ENCODE results near the gene SMYD3.

Gene SMYD3

DNA sequence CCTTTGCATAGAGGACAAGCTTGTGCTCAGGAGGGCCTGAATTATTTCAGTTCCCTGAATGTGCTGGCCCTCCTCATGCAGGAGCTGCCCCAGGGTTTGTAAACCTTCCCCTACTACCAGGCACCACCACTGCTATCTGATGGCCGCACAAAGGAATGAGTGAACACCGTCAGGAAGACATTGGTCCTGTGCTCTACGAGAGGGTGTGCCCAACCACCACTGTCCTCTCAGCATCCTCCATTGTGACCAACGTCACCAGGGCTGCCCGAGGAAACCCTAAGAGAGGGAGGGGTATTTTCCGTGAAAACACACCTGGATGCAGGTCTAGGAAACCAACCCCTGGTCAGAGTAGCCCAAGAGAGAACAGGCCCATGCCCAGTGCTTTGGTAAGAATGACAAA, 694.8 kb downstream of the SMYD3 start:
- no peak for DNase-seq

DNA sequence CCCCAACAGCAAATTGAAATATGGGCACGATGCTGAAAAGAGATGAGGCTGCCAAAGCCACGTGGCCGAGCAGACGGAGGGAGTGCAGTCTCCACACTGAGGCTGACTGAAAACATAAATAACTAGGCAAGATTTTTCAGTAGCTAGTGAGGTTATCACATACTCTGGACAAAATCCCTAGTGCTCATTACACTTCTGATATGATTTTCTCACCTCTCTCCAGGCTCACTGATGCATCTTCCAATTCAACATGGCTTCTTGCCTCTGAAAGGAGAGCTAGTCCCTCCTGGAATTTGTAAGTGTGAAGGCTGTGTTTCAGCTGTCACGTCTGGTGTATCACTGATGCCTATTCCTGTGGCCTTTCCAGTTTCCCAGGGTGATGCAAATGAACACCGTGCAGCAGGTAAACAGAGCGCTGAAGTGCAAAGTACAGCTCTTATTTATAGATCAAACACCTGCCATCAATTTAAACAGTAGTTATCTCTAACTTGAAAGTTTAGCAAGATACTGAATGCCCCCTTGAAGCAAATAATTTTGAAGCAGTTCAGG, 696.2 kb downstream of the SMYD3 start:
- TF ChIP-seq CTCF (IDR thresholded peaks at IDR 0.05; ENCODE audit: low read depth, low read length), result no peak
- H3K27me3 ChIP-seq, result no peaks in the 10 kb centered on the region
- no peak overlapping the region for H3K4me3 ChIP-seq (ENCODE audit: low read depth, low read length)
- peaks cover 4% of the 10 kb centered on the region; the same call in 1 of the 2 replicates for H3K36me3 ChIP-seq
- H3K9me3 ChIP-seq, result no peaks in the 10 kb centered on the region
- DNase-seq, result no peak
- peaks cover 21% of the 10 kb centered on the region for H3K4me1 ChIP-seq

More for the DNA sequence above, 694.8 kb downstream of the SMYD3 start:
- Histone ChIP-seq H3K36me3 (peaks cover 4% of the 10 kb centered on the region; the same call in 1 of the 2 replicates), H3K9me3 (no peaks in the 10 kb centered on the region), H3K27me3 (no peaks in the 10 kb centered on the region), H3K4me1 (peaks cover 21% of the 10 kb centered on the region), H3K4me3 (ENCODE audit: low read depth, low read length) (no peak overlapping the region)
- no peak for TF ChIP-seq CTCF (IDR thresholded peaks at IDR 0.05; ENCODE audit: low read depth, low read length)

- no peaks in the 10 kb centered on the region for H3K27me3 ChIP-seq
- peaks cover 21% of the 10 kb centered on the region for H3K4me1 ChIP-seq
- peak; percentile 37 for DNase-seq
- no peaks in the 10 kb centered on the region for H3K9me3 ChIP-seq
- H3K36me3 ChIP-seq, result peaks cover 9% of the 10 kb centered on the region; the same call in 1 of the 2 replicates
- no peak for TF ChIP-seq CTCF (IDR thresholded peaks at IDR 0.05; ENCODE audit: low read depth, low read length)
- H3K4me3 ChIP-seq (ENCODE audit: low read depth, low read length), result no peak overlapping the region
Measured at GRCh38 chr1:245810181-245810769, 696.8 kb downstream of the SMYD3 start.

- peaks cover 17% of the 10 kb centered on the region for H3K4me1 ChIP-seq
- no peaks in the 10 kb centered on the region for H3K27me3 ChIP-seq
- no peak for TF ChIP-seq CTCF (IDR thresholded peaks at IDR 0.05; ENCODE audit: low read depth, low read length)
- DNase-seq, result no peak
- peaks cover 9% of the 10 kb centered on the region; the same call in 1 of the 2 replicates for H3K36me3 ChIP-seq
- H3K9me3 ChIP-seq, result no peaks in the 10 kb centered on the region
- no peak overlapping the region for H3K4me3 ChIP-seq (ENCODE audit: low read depth, low read length)
Measured at GRCh38 chr1:245809361-245809760, 697.7 kb downstream of the SMYD3 start.

GRCh38 chr1:245807954-245808719, 698.9 kb downstream of the SMYD3 start:
- no peaks in the 10 kb centered on the region for H3K27me3 ChIP-seq
- H3K4me3 ChIP-seq (ENCODE audit: low read depth, low read length), result no peak overlapping the region
- peaks cover 9% of the 10 kb centered on the region; the same call in 1 of the 2 replicates for H3K36me3 ChIP-seq
- TF ChIP-seq CTCF (IDR thresholded peaks at IDR 0.05; ENCODE audit: low read depth, low read length), result no peak
- no peak for DNase-seq
- H3K9me3 ChIP-seq, result no peaks in the 10 kb centered on the region
- H3K4me1 ChIP-seq, result peaks cover 17% of the 10 kb centered on the region

DNA sequence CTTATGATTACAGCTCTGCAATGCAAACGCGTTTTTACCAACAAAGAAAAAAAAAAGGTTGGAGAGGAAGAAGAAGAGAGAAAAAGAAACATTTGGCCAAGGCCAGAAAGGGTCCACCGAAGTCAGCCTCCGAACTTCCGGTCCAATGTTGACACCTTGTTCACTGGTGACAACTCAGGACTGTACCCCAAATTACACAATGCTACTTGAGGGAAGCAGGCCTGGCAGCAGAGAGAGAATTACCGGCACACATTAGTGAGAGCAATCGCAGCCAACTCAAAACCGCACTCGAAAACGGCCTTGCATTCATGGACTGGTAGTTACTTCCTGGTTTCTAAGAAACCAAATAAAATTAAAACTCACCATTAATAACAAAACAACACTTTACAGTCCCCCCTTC, 699.8 kb downstream of the SMYD3 start:
- peaks cover 8% of the 10 kb centered on the region; the same call in 1 of the 2 replicates for H3K36me3 ChIP-seq
- no peak for TF ChIP-seq CTCF (IDR thresholded peaks at IDR 0.05; ENCODE audit: low read depth, low read length)
- no peak for DNase-seq
- H3K4me1 ChIP-seq, result peaks cover 21% of the 10 kb centered on the region
- H3K9me3 ChIP-seq, result no peaks in the 10 kb centered on the region
- no peak overlapping the region for H3K4me3 ChIP-seq (ENCODE audit: low read depth, low read length)
- H3K27me3 ChIP-seq, result no peaks in the 10 kb centered on the region
